Vagina (tissue), 2 donors: ENCODE data around the gene FRMPD1. TPM values are rescaled to one million over a fixed set of nuclear protein-coding genes. Genes with fewer than 3 reads are reported as not detected.
"Not testable (repeated sequence)": the region's sequence is repeated elsewhere in the genome, so short reads cannot be mapped to it uniquely, and the experiment has no call there.

Experiments used
- DNase-seq, 2 donors: peaks; one replicate each; pipeline ENCODE4 v3.0.0-alpha.2; 2017; ENCODE audit errors: extremely low spot score in 2 of 2
- H3K27ac ChIP-seq: fragments of 200-600 bp; sonication (generic); one replicate; pipeline ENCODE4 v1.5.1; 2019
- H3K27me3 ChIP-seq: fragments of 200-600 bp; sonication (generic); one replicate; pipeline ENCODE4 v1.5.1; 2019
- H3K36me3 ChIP-seq, 2 donors: fragments of 200-600 bp; sonication (generic); one replicate each; pipeline ENCODE4 v1.5.1; 2017 to 2019
- H3K4me1 ChIP-seq: fragments of 200-600 bp; sonication (generic); one replicate; pipeline ENCODE4 v1.5.1; 2019
- H3K4me3 ChIP-seq, 2 donors: fragments of 200-600 bp; sonication (generic); 1 replicate in 1 of 2; 2 replicates in 1 of 2; pipeline ENCODE4 v1.5.1; 2016 to 2019
- H3K9me3 ChIP-seq: fragments of 200-600 bp; sonication (generic); one replicate; pipeline ENCODE4 v1.5.1; 2019
- POLR2A ChIP-seq, 2 donors: fragments of 450-650 bp; IDR thresholded peaks; one replicate each; pipeline ENCODE4 v1.6.1; 2017; ENCODE audit warnings: antibody characterized with exemption in 2 of 2, mild to moderate bottlenecking in 2 of 2, moderate library complexity in 2 of 2
- POLR2AphosphoS5 ChIP-seq, 2 donors: sonication (generic); formaldehyde crosslinking; IDR thresholded peaks; one replicate each; pipeline ENCODE4 v1.9.0; 2017; ENCODE audit warnings: antibody characterized with exemption in 2 of 2, mild to moderate bottlenecking in 2 of 2, low read depth in 1 of 2; ENCODE audit not compliant: insufficient read depth in 1 of 2
- intact Hi-C: fragments of 100-400 bp; cut with DNase I; formaldehyde crosslinking; loops from one replicate; pipeline ENCODE4 v1.15.1; 2023
- total RNA-seq: library from RNA; depleted of rRNA; stranded (reverse); fragments of >200 nt; gene quantifications from one replicate; pipeline ENCODE4 v1.2.3, GENCODE V29; 2016
- TF ChIP-seq, protein P1 (sequence below), 3 experiments: fragments of 450-650 bp in 2 of 3; fragments of 200-600 bp in 1 of 3; sonication (generic) in 1 of 3; IDR thresholded peaks; one replicate each; pipeline ENCODE4 v1.5.1; 2017 to 2019; ENCODE audit warnings: antibody characterized with exemption in 3 of 3, mild to moderate bottlenecking in 2 of 3, moderate library complexity in 2 of 3

FRMPD1 gene, protein sequence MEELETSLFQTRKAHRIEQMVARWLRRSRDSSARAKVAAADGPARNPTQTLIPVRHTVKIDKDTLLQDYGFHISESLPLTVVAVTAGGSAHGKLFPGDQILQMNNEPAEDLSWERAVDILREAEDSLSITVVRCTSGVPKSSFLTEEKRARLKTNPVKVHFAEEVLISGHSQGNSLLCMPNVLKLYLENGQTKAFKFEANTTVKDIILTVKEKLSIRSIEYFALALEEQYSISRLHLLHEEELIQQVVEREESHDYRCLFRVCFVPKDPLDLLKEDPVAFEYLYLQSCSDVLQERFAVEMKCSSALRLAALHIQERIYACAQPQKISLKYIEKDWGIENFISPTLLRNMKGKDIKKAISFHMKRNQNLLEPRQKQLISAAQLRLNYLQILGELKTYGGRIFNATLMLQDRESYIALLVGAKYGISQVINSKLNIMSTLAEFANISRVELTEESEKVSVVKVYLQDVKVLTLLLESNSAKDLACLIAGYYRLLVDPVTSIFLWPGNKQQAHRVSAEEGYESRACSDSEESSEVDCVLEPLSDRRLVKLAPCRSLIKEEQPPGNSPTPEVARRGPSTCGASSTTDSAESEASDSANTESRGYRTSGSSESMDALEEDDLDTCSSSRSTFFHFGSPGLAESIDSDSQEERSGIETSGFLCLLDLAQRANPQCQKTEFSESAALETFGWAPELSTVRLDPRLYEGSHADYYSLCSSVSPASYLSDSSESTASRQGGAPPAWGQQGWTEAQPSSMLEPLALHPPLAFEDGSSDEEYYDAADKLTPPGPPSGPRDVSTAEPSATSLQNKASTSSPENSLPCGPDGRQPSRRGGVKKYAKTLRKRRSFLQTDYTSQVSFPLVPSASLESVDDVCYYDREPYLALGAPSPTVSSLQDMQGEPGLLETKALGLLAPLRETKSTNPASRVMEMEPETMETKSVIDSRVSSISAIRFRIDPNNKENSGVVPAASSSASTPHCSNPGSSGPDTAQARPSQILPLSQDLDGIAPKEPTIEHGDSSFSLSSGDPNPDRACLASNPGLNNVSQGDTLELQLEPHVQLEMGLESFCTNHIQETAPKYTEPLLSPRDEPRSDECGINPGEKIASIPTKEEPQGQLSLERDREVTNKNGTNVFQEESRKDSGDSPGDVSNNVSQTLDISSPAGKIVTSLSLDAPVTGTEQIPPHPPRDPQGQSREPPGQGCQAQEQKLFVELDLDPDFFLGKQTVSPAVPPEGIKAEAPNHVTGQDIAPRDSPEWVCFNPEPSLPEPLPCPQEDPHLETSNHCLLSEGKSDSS (N-terminal part only)
- total RNA-seq = 0.98 TPM

GRCh38 chr9:37650873-37651768 lies at the start of gene FRMPD1:
Gene FRMPD1, plus strand, starts transcription at chr9:37650954. Its CDS starts 41,688 bp downstream, at chr9:37692642.
- no peak for DNase-seq
- H3K36me3 ChIP-seq = no peaks in the 10 kb centered on the region
- H3K4me1 ChIP-seq = peaks cover 8% of the 10 kb centered on the region
- no peaks in the 10 kb centered on the region for H3K27me3 ChIP-seq
- H3K4me3 ChIP-seq = peak within 1 kb of the TSS; percentile 45 to 75
- intact Hi-C loops = no loop called here
- TF ChIP-seq POLR2AphosphoS5 (IDR thresholded peaks at IDR 0.05; ENCODE audit: insufficient read depth in 1 of 2, low read depth in 1 of 2) = no peak
- no peak for TF ChIP-seq POLR2A (IDR thresholded peaks at IDR 0.05)
- TF ChIP-seq, protein P1, sequence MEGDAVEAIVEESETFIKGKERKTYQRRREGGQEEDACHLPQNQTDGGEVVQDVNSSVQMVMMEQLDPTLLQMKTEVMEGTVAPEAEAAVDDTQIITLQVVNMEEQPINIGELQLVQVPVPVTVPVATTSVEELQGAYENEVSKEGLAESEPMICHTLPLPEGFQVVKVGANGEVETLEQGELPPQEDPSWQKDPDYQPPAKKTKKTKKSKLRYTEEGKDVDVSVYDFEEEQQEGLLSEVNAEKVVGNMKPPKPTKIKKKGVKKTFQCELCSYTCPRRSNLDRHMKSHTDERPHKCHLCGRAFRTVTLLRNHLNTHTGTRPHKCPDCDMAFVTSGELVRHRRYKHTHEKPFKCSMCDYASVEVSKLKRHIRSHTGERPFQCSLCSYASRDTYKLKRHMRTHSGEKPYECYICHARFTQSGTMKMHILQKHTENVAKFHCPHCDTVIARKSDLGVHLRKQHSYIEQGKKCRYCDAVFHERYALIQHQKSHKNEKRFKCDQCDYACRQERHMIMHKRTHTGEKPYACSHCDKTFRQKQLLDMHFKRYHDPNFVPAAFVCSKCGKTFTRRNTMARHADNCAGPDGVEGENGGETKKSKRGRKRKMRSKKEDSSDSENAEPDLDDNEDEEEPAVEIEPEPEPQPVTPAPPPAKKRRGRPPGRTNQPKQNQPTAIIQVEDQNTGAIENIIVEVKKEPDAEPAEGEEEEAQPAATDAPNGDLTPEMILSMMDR (IDR thresholded peaks at IDR 0.05) = no peak
- H3K9me3 ChIP-seq = no peaks in the 10 kb centered on the region
- no peak within 1 kb of the TSS for H3K27ac ChIP-seq

DNA sequence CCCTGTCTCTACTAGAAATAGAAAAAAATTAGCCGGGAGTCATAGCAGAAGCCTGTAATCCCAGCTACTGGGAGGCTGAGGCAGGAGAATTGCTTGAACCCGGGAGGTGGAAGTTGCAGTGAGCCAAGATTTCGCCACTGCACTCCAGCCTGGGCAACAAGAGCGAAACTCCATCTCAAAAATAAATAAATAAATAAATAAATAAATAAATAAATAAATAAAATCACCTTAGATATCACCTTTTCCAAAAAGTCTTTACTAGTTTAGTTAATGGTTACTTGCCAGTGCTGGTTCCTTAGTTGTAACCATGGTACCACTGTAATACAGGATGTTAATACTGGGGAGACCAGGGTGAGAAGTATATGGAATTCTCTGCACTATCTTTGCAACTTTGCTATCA lies 48.7 kb upstream of the FRMPD1 start:
- DNase-seq, H3K36me3 ChIP-seq, intact Hi-C loops, H3K27me3 ChIP-seq, H3K9me3 ChIP-seq, H3K4me3 ChIP-seq, H3K4me1 ChIP-seq, H3K27ac ChIP-seq: not testable (repeated sequence)

DNA sequence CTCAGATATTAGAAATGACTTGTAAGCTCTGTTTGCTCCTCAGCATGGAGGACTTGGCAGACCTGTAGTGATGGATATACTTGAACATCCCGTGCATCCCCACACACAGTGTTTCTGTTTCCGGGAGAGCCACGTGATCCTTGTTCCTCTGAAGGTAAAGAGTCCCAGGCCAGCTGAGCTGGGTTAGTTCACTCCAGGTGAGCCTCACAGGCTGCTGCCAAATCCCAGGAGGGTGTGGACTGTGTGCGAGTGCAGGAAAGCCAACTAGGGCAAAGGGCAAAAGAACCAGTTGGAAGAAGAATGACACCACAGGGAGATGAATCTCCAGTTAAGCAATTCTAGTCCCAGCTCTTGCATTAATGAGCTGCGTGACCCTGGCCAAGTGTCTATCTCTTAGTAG lies 47.9 kb upstream of the FRMPD1 start:
- no peak for TF ChIP-seq POLR2AphosphoS5 (IDR thresholded peaks at IDR 0.05; ENCODE audit: insufficient read depth in 1 of 2, low read depth in 1 of 2)
- TF ChIP-seq POLR2A (IDR thresholded peaks at IDR 0.05) = no peak
- TF ChIP-seq, protein P1 (IDR thresholded peaks at IDR 0.05) = no peak
- Histone ChIP-seq H3K36me3 (no peaks in the 10 kb centered on the region), H3K27ac (no peak overlapping the region), H3K9me3 (no peaks in the 10 kb centered on the region), H3K27me3 (no peaks in the 10 kb centered on the region), H3K4me1 (no peaks in the 10 kb centered on the region), H3K4me3 (no peak overlapping the region)
- intact Hi-C loops = no loop called here
- DNase-seq = no peak

DNA sequence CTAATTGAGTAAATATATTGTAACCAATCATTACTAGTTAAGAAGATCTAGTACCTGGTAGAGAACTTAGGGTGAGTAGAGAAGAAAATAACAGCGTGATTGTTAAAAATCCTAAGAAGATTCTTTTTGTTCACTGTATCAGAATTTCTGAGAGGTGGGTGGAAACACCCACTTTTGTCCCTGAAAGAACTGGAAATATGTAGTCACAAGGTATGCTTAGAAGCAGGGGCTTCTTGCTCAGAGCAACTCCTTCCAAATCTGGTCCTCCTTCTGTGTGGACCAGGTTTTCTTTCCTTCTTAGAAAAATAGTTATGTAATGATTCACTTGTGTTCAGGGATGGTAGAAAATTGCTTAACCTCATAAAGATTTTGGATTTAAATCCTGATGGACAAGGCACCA lies 46.5 kb upstream of the FRMPD1 start:
- DNase-seq = no peak
- Histone ChIP-seq H3K4me3 (no peak overlapping the region), H3K27ac (no peak overlapping the region), H3K9me3 (no peaks in the 10 kb centered on the region), H3K4me1 (no peaks in the 10 kb centered on the region), H3K27me3 (no peaks in the 10 kb centered on the region), H3K36me3 (no peaks in the 10 kb centered on the region)
- TF ChIP-seq, protein P1 (IDR thresholded peaks at IDR 0.05) = no peak
- no peak for TF ChIP-seq POLR2A (IDR thresholded peaks at IDR 0.05)
- TF ChIP-seq POLR2AphosphoS5 (IDR thresholded peaks at IDR 0.05; ENCODE audit: insufficient read depth in 1 of 2, low read depth in 1 of 2) = no peak
- intact Hi-C loops = no loop called here
